Panc1 (cell line): ENCODE data around the gene CTF1.

Source experiments
- TF ChIP-seq, protein P1 (sequence below): fragments of 450-650 bp; IDR thresholded peaks from 2 replicates; pipeline ENCODE4 v1.5.1; 2017; ENCODE audit warnings: mild to moderate bottlenecking
- TF ChIP-seq, protein P2 (sequence below), 2 experiments: IDR thresholded peaks; 2 replicates each; pipeline ENCODE4 v1.6.1; 2011 to 2012; ENCODE audit warnings: low read depth in 2 of 2, control low read depth in 1 of 2, low read length in 1 of 2, mild to moderate bottlenecking in 1 of 2, moderate library complexity in 1 of 2; ENCODE audit not compliant: insufficient read depth in 1 of 2

DNA sequence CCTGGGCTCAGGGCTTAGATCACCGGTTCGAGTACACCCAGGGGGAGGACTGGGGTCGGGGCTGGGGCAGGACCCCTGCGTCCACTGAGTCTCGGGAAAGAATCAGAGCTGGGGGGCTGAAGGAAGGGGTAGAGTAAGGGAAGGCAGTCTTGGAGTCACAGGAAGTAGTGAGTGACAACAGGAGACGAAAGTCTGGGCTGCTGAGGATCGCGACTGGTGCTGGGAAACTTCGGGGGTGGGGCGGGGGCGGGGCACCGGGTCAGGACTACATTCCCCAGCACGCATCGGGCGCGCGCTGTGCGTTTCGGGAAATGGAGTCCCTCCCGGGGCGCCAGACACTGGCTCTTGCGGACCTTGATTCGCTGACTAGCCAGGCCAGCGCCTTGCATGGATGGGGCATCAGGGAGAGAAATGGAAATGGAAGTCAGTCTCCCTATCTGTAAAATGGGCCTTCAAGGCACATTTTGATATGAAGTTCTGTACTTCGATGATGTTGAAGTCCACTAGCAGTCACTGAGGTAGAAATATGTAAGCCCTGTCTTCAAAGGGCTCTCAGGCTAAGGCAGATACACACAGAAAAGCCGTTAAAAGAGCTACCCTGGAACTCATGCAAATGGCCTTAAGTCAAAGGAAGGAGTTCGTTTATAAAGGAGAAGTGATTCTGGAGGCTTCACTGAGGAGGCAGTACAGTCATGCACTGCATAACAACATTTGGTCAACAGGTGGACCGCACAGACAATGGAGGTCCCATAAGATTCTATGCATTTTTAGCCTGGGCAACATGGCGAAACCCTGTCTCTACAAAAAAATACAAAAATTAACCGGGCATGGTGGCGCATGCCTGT lies 697 bp downstream of the CTF1 start:
- TF ChIP-seq, protein P1, sequence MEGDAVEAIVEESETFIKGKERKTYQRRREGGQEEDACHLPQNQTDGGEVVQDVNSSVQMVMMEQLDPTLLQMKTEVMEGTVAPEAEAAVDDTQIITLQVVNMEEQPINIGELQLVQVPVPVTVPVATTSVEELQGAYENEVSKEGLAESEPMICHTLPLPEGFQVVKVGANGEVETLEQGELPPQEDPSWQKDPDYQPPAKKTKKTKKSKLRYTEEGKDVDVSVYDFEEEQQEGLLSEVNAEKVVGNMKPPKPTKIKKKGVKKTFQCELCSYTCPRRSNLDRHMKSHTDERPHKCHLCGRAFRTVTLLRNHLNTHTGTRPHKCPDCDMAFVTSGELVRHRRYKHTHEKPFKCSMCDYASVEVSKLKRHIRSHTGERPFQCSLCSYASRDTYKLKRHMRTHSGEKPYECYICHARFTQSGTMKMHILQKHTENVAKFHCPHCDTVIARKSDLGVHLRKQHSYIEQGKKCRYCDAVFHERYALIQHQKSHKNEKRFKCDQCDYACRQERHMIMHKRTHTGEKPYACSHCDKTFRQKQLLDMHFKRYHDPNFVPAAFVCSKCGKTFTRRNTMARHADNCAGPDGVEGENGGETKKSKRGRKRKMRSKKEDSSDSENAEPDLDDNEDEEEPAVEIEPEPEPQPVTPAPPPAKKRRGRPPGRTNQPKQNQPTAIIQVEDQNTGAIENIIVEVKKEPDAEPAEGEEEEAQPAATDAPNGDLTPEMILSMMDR: no peak
- TF ChIP-seq, protein P2, sequence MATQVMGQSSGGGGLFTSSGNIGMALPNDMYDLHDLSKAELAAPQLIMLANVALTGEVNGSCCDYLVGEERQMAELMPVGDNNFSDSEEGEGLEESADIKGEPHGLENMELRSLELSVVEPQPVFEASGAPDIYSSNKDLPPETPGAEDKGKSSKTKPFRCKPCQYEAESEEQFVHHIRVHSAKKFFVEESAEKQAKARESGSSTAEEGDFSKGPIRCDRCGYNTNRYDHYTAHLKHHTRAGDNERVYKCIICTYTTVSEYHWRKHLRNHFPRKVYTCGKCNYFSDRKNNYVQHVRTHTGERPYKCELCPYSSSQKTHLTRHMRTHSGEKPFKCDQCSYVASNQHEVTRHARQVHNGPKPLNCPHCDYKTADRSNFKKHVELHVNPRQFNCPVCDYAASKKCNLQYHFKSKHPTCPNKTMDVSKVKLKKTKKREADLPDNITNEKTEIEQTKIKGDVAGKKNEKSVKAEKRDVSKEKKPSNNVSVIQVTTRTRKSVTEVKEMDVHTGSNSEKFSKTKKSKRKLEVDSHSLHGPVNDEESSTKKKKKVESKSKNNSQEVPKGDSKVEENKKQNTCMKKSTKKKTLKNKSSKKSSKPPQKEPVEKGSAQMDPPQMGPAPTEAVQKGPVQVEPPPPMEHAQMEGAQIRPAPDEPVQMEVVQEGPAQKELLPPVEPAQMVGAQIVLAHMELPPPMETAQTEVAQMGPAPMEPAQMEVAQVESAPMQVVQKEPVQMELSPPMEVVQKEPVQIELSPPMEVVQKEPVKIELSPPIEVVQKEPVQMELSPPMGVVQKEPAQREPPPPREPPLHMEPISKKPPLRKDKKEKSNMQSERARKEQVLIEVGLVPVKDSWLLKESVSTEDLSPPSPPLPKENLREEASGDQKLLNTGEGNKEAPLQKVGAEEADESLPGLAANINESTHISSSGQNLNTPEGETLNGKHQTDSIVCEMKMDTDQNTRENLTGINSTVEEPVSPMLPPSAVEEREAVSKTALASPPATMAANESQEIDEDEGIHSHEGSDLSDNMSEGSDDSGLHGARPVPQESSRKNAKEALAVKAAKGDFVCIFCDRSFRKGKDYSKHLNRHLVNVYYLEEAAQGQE (IDR thresholded peaks at IDR 0.05; ENCODE audit: insufficient read depth in 1 of 2, low read depth in 2 of 2, low read length in 1 of 2): no peak
